Activated CD4-positive, alpha-beta T cell treated with anti-CD3 and anti-CD28 coated beads, Interleukin-2, Interleukin-6, amounts not matched to agents 100 ng/mL and 50 ng/mL, durations not matched to agents 16 hours and 8 hours (primary cell): ENCODE data around the gene PROC.
"Not testable (repeated sequence)": the region's sequence is repeated elsewhere in the genome, so short reads cannot be mapped to it uniquely, and the experiment has no call there.

ENCODE experiments used
- DNase-seq: peaks from one replicate; pipeline ENCODE4 v3.0.0-alpha.2; 2020

The PROC gene

GRCh38 chr2:127428057-127428814 is 10.0 kb downstream of the PROC start:
- DNase-seq, result no peak

GRCh38 chr2:127428815-127429109 is 10.5 kb downstream of the PROC start:
- DNase-seq, result no peak

DNA sequence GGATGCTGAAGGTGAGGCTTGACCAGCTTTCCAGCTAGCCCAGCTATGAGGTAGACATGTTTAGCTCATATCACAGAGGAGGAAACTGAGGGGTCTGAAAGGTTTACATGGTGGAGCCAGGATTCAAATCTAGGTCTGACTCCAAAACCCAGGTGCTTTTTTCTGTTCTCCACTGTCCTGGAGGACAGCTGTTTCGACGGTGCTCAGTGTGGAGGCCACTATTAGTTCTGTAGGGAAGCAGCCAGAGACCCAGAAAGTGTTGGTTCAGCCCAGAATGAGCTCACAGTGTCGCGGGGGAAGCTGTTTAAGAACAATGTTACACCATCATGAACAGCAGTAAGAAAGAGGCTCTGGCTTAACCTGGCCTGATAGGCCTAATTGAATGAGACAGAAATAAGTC is 11.1 kb downstream of the PROC start:
- no peak for DNase-seq

- no peak for DNase-seq
Measured at GRCh38 chr2:127429844-127430425, 11.7 kb downstream of the PROC start.

GRCh38 chr2:127431408-127432023 is 13.3 kb downstream of the PROC start:
- DNase-seq, result no peak

DNA sequence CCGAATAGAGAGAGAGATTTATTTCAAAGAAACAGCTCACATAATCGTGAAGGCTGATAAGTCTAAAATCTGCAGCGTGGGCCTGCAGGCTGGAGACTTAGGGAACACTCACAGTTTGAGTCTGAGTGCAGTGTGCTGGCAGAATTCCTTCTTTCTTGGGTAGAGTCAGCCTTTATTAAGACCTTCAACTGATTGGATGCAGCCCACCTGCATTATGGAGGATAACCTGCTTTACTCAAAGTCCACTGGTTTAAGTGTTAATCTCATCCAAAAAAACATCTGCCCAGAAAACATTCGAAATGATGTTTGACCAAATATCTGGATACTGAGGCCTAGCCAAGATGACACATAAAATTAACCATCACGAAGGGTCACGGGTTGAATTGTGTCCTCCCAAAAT is 16.3 kb downstream of the PROC start:
- no peak for DNase-seq

DNA sequence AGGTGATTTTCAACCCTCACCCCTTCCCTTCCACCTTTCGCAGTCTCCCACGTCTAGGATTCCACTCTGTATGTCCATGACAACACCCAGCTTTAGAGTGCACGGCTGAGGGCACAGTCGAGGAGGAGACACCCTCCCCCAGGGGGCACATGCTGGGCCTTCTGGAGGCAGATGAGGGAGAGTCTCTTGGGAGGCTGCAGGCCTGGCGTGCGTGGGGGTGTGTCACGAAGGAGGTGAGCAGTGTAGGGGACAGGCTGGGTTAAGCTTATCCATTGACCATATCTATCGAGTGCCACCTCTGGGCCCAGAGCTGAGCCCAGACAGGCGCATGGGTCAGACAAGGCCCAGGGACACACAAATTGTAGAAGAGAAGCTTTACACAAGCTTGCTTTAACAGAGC is 18.8 kb downstream of the PROC start:
- no peak for DNase-seq

DNA sequence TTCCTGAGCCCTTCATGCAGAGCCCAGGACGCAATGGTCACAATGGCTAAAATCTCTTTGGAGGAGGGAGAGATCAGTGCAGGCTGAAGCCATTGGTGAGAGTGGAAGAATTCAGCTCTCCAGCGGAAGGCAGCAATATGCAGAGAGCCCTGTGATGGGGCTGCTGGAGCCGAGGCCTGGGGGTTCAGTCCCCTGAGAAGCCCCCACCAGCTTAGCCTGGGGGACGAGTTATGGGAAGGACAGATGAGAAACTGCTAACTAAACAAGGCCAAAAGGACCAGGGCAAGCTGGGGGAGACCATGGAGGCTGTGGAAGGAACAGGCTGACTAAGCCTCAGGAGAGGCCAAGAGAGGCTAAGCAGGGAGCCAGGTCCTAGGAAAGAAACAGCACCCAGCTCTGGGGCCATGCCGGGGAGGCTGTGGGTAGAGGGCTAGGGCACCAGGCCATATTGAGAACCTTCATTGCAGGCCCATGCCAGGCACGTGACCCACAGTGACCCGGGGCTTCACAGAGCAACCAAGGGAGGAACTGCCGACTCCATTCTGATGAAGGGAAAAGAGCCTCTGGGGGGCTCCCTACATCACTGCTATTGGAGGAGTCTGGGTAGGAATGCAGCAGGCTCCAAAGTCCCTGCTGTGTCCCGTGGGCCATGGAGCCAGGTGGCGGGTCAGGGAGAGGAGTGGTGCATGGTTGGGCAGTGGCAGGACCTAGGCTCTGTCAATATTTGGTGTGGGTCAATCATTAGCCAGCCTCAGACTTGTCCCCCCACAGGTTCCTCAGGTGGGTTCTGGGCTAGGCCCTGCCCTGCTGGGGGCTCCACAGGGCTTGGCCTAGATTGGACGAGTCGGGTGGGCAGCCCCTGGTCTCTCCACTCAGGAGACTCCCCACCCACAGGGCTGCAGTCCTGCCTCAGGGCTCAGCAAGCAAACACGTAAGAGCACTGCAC is 19.8 kb downstream of the PROC start:
- no peak for DNase-seq

DNA sequence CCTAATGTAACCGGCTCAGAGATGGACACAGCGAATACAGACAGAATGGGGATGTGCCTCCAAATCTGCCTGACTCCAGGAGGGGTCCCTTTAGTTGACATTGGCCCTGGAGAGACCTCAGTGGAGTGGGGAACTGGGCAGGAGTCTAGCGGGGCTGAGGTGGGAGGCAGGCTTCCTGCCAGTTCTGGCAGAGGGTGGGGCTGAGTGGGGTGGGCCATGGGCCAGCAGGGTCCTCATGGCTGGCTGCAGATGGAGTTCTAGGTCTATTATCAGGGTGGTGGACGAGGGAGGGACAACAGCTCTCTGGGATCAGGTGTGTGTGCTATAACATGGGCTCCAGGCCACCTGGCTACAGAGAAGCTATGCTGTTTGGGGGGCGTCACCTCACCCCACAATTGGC is 21.1 kb downstream of the PROC start:
- DNase-seq, result no peak

DNA sequence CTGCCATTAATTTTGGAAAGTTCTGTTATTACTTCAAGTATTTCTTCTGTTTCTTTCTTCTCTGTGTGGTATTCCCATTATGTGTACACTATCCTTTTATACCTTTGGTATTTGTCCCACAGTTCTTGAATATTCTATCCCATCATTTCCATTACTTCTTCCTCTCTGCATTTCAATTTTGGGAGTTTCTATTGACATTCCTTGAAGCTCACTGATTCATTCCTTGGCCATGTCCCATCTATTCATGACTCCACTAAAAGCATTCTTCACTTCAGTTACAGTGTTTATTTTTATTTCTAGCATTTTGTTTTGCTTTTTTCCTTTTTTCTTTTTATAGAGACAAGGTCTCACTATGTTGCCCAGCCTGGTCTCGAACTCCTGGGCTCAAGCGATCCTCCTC is 30.3 kb downstream of the PROC start:
- DNase-seq, result no peak

DNA sequence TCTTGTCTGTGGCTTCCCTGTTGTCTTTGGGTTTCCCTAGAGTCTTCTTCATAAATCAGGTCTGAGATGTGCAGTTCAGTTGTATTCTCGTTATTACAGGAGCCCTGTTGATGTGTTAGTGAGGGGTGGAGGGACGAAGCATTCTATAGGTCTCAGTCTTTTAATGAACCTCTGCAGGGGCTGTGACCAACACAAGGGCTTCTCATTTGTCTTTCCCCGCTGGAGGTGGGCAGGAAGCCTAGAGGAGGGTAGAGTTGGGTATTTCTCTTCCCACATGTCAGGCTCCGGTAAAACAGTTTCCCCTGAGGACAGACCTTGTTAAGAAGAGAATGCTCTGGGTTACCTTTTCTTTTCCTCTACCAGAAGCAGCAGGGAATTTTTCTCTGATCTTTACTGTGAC is 31.2 kb downstream of the PROC start:
- no peak for DNase-seq

DNA sequence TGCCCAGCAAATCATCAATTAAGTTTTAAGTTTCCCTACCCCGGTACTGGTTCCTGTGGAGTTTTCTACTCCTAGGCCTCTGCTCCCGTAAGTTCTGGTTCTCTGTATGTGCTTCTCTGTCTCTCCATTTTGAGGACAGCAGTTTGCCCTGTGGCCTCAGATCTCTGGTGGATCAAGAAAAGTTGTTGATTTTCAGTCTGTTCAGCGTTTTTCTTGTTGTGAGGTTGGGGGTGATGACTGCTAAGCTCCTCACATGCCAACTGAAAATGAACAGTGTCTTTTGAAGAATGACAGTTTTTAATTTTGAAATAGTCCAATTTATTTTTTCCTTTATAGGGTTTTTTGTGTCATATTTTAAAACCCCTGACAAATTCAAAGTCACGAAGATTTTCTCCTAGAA is 31.7 kb downstream of the PROC start:
- no peak for DNase-seq

GRCh38 chr2:127451981-127452380 is 33.8 kb downstream of the PROC start:
- DNase-seq, result no peak

DNA sequence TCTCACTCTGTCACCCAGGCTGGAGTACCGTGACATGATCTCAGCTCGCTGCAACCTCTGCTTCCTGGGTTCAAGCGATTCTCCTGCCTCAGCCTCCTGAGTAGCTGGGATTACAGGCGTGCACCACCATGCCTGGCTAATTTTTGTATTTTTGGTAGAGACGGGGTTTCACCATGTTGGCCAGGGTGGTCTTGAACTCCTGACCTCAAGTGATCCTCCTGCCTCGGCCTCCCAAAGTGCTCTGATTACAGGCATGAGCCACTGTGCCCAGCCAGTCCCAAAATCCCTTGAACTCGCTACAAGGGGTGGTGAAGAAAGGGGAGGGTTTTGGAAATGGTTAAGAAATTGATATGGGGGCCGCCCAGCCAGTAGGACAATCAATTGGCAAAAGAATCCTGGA is 34.2 kb downstream of the PROC start:
- not testable (repeated sequence) for DNase-seq

DNA sequence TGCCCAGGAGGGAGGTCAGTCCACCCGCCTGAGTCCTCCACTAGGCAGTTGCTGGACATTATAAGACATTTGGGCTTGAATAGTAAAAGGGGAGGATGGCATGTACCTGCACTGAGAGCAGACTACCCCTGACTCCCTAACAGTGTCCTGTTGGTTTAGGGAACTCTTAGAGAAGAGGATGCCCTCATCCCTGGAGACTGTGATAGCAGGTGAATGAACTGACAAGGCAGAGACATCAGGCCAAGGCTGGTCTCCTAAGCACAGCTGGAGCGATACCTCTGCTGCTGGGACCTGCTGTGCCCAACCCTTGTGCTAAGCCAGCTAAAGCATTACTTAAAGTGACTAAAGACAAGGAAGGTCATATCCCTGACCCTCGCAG is 34.8 kb downstream of the PROC start:
- no peak for DNase-seq

DNA sequence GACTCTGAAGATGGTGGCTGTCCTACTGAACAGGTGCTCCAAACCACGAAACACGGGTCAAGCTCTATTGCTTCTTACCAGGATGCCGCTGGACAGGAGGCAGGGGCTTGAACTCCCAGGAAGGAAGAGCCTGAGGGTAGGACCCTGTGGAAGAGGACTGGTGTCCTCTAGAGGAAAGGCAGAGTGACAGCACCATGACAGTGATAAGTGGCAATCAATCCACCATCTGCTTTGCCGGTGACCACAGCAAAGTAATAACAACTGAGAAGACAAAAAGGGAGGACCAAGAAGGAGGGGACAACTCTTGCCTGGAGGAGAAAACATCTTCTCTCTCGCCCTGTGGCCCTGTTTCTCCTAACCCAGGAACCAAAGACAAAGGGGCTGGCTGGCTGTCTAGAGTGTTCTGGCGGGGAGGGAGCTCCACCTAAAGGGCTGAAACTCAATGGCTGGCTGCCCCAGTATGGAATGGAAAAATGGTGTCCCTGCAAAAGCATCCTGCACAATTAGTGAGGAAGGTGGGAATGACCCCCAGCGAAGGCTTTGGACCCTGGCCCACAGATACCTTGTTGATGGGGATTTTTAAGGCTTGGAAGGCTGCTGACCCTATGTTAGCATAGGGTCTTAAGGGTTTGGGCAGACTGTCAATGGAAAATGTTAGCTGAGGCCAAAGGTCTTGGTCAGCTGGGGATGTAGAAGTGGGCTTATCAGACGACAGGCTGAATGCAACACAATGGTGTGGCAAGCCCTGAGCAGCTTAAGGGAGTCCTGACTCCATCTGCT is 35.4 kb downstream of the PROC start:
- no peak for DNase-seq

GRCh38 chr2:127454595-127455565 is 36.7 kb downstream of the PROC start:
- no peak for DNase-seq

DNA sequence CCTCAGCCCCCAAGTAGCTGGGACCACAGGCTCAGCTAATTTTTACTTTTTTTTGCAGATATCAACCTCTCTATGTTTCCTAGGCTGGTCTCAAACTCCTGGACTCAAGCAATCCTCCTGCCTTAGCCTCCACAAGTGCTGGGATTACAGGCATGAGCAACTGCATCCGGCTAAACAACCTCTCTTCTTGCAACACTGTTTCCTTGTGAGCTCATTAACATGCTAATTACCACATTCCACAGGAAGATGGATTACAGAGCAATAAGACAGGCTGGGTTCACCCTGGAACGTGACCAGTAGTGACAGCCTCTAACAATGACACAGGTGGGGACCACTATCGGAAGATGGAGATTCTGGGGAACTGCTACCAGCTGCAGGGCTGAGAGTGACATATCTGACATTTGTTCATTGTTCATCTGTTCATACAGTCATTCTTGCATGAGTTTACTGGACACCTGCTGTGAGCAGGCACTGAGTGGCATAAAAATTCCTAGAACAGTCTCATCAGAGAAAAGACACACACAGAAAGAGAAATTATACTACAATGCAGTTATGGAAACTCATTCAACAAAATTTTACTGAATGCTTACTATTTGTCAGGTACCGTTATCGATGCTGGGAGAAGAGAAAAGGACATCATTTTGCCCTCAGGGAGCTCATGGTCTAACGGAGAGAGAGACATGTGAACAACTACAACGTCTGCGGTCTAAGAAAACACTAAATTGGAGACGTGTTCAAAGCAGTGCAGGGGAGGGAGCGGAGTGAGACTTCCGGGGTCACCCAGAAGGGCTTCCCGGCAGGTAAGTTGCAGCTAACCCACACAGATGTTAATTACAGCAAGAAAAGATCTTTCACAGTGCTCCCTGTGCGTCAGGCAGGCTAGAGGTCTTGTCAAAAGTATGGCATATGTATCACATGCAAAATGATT is 37.6 kb downstream of the PROC start:
- no peak for DNase-seq

GRCh38 chr2:127456960-127457359 is 38.7 kb downstream of the PROC start:
- no peak for DNase-seq

- no peak for DNase-seq
Measured at GRCh38 chr2:127462461-127462860, 44.2 kb downstream of the PROC start.
